Activated T-helper 2 cell treated with anti-CD3 and anti-CD28 coated beads, Interferon-gamma antibody, Interleukin-2, Interleukin-4, amounts not matched to agents 10 μg/mL and 5 μg/mL and 100 μg/mL, durations not matched to agents 14 hours and 24 hours and 36 hours (primary cell): ENCODE data around the gene SCAMP4. TPM values are rescaled to one million over a fixed set of nuclear protein-coding genes. Genes with fewer than 3 reads are reported as not detected.

Experiments used
- DNase-seq: peaks from one replicate; pipeline ENCODE4 v3.0.0; 2021; ENCODE audit warnings: low spot score
- H3K27ac Mint-ChIP-seq: one replicate; pipeline ENCODE4 v1.8.0; 2021; ENCODE audit warnings: mixed read lengths
- H3K27me3 Mint-ChIP-seq: one replicate; pipeline ENCODE4 v1.8.0; 2021; ENCODE audit warnings: low read depth, mixed read lengths
- H3K36me3 Mint-ChIP-seq: one replicate; pipeline ENCODE4 v1.8.0; 2021; ENCODE audit warnings: low read depth, mixed read lengths
- H3K4me1 Mint-ChIP-seq: one replicate; pipeline ENCODE4 v1.8.0; 2021; ENCODE audit warnings: low read depth, mixed read lengths
- H3K4me3 Mint-ChIP-seq: one replicate; pipeline ENCODE4 v1.8.0; 2021; ENCODE audit warnings: low read depth, mild to moderate bottlenecking, moderate library complexity, mixed read lengths
- H3K9me3 Mint-ChIP-seq: one replicate; pipeline ENCODE4 v1.8.0; 2021; ENCODE audit warnings: mixed read lengths
- intact Hi-C: fragments of 100-400 bp; cut with micrococcal nuclease; formaldehyde crosslinking; loops from one replicate; pipeline ENCODE4 v1.15.1; 2023
- total RNA-seq: library from RNA; stranded (reverse); gene quantifications from 2 replicates; pipeline ENCODE4 v1.2.3, GENCODE V29; 2022

Gene SCAMP4, protein sequence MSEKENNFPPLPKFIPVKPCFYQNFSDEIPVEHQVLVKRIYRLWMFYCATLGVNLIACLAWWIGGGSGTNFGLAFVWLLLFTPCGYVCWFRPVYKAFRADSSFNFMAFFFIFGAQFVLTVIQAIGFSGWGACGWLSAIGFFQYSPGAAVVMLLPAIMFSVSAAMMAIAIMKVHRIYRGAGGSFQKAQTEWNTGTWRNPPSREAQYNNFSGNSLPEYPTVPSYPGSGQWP
- total RNA-seq, result 35.9 and 37.9 TPM in 2 replicates

GRCh38 chr19:1905110-1905862 is at the start of gene SCAMP4, which contains the start of gene ADAT3:
Gene SCAMP4 (plus strand): TSS chr19:1905399. CDS start chr19:1915020, 9,621 bp downstream.
Gene ADAT3 (plus strand): TSS chr19:1905399. CDS start chr19:1912048, 6,649 bp downstream.
- DNase-seq, result peak; percentile 99
- intact Hi-C loops, result loop anchor here (1.0 kb wide), 3 partner anchors 20 to 41 kb away; partner anchors contain the start of gene ABHD17A
- Mint-ChIP-seq H3K4me1 (peaks cover 21% of the 10 kb centered on the region), H3K36me3 (no peaks in the 10 kb centered on the region), H3K9me3 (no peaks in the 10 kb centered on the region), H3K4me3 (peak within 1 kb of the TSS; percentile 90), H3K27me3 (no peaks in the 10 kb centered on the region), H3K27ac (peak within 1 kb of the TSS; percentile 88)

- Mint-ChIP-seq H3K27me3 (no peaks in the 10 kb centered on the region), H3K27ac (peak overlapping the region; percentile 82), H3K4me1 (peaks cover 17% of the 10 kb centered on the region), H3K4me3 (peak overlapping the region; percentile 80), H3K9me3 (no peaks in the 10 kb centered on the region), H3K36me3 (peaks cover 5% of the 10 kb centered on the region)
- intact Hi-C loops, result loop anchor here (1.0 kb wide), 1 partner anchor 7 kb away; the partner anchor contains the start of gene KLF16
- peak; percentile 37 for DNase-seq
Measured at GRCh38 chr19:1855828-1856255, 49.4 kb upstream of the SCAMP4 start.

- peak overlapping the region; percentile 82 for H3K27ac Mint-ChIP-seq
- H3K4me1 Mint-ChIP-seq, result peaks cover 20% of the 10 kb centered on the region
- H3K4me3 Mint-ChIP-seq, result peak overlapping the region; percentile 80
- H3K9me3 Mint-ChIP-seq, result no peaks in the 10 kb centered on the region
- intact Hi-C loops, result no loop called here
- H3K36me3 Mint-ChIP-seq, result peaks cover 5% of the 10 kb centered on the region
- no peak for DNase-seq
- H3K27me3 Mint-ChIP-seq, result no peaks in the 10 kb centered on the region
Measured at GRCh38 chr19:1856345-1856697, 48.9 kb upstream of the SCAMP4 start.

DNA sequence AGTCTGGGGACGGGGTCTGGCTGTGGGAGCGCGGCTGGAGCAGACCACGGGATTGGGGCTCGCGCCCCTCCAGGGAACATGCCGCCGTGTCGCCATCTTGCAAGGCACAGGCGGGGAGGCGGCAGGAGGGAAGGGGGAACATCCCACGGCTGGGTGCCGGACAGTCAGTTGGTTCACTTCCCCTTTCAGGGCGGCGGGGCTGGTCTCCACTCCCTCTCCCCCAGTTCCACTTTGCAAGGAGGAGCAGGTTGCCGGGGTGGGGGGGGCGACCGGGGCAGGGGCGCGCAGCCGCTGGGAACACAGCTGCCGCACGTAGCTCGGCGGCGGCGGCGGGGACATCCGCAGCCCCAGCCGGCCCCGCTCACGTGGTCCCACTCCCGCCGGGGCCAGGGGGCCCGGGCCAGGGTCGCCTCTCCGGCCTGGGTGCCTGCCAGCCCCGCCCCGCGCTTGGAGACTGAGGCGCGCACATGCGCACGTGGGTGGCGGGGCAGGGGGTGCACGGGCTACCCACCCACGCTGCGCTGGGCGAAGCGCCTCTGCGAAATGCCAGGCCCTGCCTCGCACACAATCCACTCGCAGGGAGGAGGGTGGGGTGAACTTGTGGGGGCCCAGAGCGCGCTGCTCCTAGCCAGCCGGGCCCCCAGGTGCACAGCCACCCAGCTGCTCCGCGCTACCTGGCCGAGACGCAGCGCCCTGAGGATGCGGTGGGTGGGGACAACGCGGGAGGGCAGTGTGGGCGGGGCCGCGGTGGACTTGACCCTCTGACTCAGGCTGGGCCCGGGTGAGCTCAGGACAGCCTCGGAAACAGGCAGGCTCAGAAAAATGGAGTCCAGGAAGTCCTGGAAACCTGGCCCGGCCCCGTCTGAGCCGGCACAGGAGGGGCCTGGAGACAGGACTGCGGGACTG is 48.2 kb upstream of the SCAMP4 start:
- Mint-ChIP-seq H3K4me1 (peaks cover 24% of the 10 kb centered on the region), H3K9me3 (no peaks in the 10 kb centered on the region), H3K27ac (peak overlapping the region; percentile 82), H3K36me3 (peaks cover 5% of the 10 kb centered on the region), H3K4me3 (peak overlapping the region; percentile 80), H3K27me3 (no peaks in the 10 kb centered on the region)
- intact Hi-C loops, result no loop called here
- DNase-seq, result peak; percentile 32

- peaks cover 5% of the 10 kb centered on the region for H3K36me3 Mint-ChIP-seq
- H3K27ac Mint-ChIP-seq, result no peak overlapping the region
- no peaks in the 10 kb centered on the region for H3K9me3 Mint-ChIP-seq
- no peak for DNase-seq
- H3K27me3 Mint-ChIP-seq, result no peaks in the 10 kb centered on the region
- H3K4me3 Mint-ChIP-seq, result peak overlapping the region; percentile 52
- intact Hi-C loops, result no loop called here
- H3K4me1 Mint-ChIP-seq, result peaks cover 22% of the 10 kb centered on the region
Measured at GRCh38 chr19:1857648-1858326, 47.4 kb upstream of the SCAMP4 start.

- peaks cover 17% of the 10 kb centered on the region for H3K4me1 Mint-ChIP-seq
- H3K4me3 Mint-ChIP-seq, result peak overlapping the region; percentile 33
- peak overlapping the region; percentile 33 for H3K27ac Mint-ChIP-seq
- H3K9me3 Mint-ChIP-seq, result no peaks in the 10 kb centered on the region
- no peaks in the 10 kb centered on the region for H3K27me3 Mint-ChIP-seq
- intact Hi-C loops, result no loop called here
- peaks cover under 1% of the 10 kb centered on the region for H3K36me3 Mint-ChIP-seq
- no peak for DNase-seq
Measured at GRCh38 chr19:1858412-1859081, 46.7 kb upstream of the SCAMP4 start.

DNA sequence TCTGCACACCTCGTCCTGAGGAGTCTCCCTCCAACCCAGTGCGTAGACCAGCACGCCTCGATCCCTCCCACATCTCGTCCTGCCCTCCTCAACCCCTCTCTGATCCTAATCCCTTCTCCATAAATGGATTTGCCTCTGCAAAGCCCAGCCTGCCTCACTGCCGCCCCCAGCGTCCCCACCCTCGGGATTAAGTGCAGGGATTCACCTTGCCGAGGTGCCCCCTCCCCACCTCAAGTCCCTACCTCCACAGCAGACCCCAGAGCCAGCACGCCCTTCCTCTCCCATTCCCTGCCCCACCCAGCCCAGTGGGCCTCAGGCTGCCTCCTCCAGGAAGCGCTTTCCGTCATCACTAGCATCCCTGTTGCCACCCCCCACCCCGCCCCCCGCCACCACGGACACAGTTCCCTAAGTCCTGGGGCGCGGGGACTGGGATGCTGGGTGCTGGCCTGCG is 45.8 kb upstream of the SCAMP4 start:
- H3K27ac Mint-ChIP-seq, result no peak overlapping the region
- H3K36me3 Mint-ChIP-seq, result no peaks in the 10 kb centered on the region
- no peaks in the 10 kb centered on the region for H3K9me3 Mint-ChIP-seq
- intact Hi-C loops, result no loop called here
- no peak for DNase-seq
- H3K27me3 Mint-ChIP-seq, result no peaks in the 10 kb centered on the region
- peak overlapping the region; percentile 0 for H3K4me3 Mint-ChIP-seq
- H3K4me1 Mint-ChIP-seq, result peaks cover 17% of the 10 kb centered on the region

- DNase-seq, result peak; percentile 44
- Mint-ChIP-seq H3K4me3 (no peak overlapping the region), H3K27me3 (no peaks in the 10 kb centered on the region), H3K27ac (no peak overlapping the region), H3K36me3 (no peaks in the 10 kb centered on the region), H3K9me3 (no peaks in the 10 kb centered on the region), H3K4me1 (peaks cover 12% of the 10 kb centered on the region)
- intact Hi-C loops, result no loop called here
Measured at GRCh38 chr19:1860042-1860775, 45.0 kb upstream of the SCAMP4 start.

GRCh38 chr19:1860821-1861598 is 44.2 kb upstream of the SCAMP4 start:
- peak overlapping the region; percentile 96 for H3K4me3 Mint-ChIP-seq
- no peak for DNase-seq
- H3K27me3 Mint-ChIP-seq, result no peaks in the 10 kb centered on the region
- no peaks in the 10 kb centered on the region for H3K36me3 Mint-ChIP-seq
- H3K4me1 Mint-ChIP-seq, result peaks cover 12% of the 10 kb centered on the region
- intact Hi-C loops, result no loop called here
- H3K27ac Mint-ChIP-seq, result no peak overlapping the region
- H3K9me3 Mint-ChIP-seq, result no peaks in the 10 kb centered on the region

GRCh38 chr19:1861599-1862031 is 43.6 kb upstream of the SCAMP4 start:
- Mint-ChIP-seq H3K9me3 (no peaks in the 10 kb centered on the region), H3K36me3 (no peaks in the 10 kb centered on the region), H3K27me3 (no peaks in the 10 kb centered on the region), H3K4me3 (peak overlapping the region; percentile 96), H3K4me1 (peaks cover 12% of the 10 kb centered on the region), H3K27ac (peak overlapping the region; percentile 21)
- intact Hi-C loops, result no loop called here
- DNase-seq, result no peak

DNA sequence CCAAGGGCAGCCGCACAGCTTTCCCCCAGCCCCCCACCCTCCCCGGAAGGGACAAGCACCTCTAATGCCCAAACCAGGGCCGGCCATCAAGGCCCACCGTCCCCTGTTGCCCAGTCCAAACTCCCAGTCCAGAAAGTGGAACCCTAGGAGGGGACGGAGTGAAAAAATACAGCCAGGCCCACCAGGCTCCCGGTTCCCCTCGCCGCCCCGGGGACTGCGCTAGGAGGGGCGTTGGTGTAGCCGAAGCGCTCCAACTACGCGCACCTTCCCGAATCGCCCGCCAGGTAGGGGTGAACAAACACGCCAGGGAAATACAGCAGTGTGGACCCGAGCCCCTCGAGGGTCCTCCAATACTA is 43.2 kb upstream of the SCAMP4 start:
- H3K9me3 Mint-ChIP-seq, result no peaks in the 10 kb centered on the region
- no peaks in the 10 kb centered on the region for H3K36me3 Mint-ChIP-seq
- peaks cover 12% of the 10 kb centered on the region for H3K4me1 Mint-ChIP-seq
- intact Hi-C loops, result no loop called here
- DNase-seq, result no peak
- peak overlapping the region; percentile 91 for H3K27ac Mint-ChIP-seq
- peak overlapping the region; percentile 96 for H3K4me3 Mint-ChIP-seq
- no peaks in the 10 kb centered on the region for H3K27me3 Mint-ChIP-seq
